ENCODE measurements around the gene AKR1C4. TPM values are rescaled to one million over a fixed set of nuclear protein-coding genes. Genes with fewer than 3 reads are reported as not detected.
A peak's percentile ranks its signal among the peaks of the same experiment; 100 is the strongest.
"Not testable (repeated sequence)": the region's sequence is repeated elsewhere in the genome, so short reads cannot be mapped to it uniquely, and the experiment has no call there.

Gene AKR1C4
- total RNA-seq, 4 donors from 2014 or later, result not detected

GRCh38 chr10:5219262-5219661, 22.6 kb downstream of the AKR1C4 start:
- no peaks in the 10 kb centered on the region for H3K36me3 ChIP-seq
- WGBS, 2 donors (ENCODE audit: low coverage in 1 of 2), result 56 to 82% methylated on average over 2 to 3 of the region's 3 CpGs
- H3K27me3 ChIP-seq, result no peaks in the 10 kb centered on the region
- TF ChIP-seq, protein P1, sequence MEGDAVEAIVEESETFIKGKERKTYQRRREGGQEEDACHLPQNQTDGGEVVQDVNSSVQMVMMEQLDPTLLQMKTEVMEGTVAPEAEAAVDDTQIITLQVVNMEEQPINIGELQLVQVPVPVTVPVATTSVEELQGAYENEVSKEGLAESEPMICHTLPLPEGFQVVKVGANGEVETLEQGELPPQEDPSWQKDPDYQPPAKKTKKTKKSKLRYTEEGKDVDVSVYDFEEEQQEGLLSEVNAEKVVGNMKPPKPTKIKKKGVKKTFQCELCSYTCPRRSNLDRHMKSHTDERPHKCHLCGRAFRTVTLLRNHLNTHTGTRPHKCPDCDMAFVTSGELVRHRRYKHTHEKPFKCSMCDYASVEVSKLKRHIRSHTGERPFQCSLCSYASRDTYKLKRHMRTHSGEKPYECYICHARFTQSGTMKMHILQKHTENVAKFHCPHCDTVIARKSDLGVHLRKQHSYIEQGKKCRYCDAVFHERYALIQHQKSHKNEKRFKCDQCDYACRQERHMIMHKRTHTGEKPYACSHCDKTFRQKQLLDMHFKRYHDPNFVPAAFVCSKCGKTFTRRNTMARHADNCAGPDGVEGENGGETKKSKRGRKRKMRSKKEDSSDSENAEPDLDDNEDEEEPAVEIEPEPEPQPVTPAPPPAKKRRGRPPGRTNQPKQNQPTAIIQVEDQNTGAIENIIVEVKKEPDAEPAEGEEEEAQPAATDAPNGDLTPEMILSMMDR (IDR thresholded peaks at IDR 0.05), result no peak
- TF ChIP-seq EP300 (IDR thresholded peaks at IDR 0.05) (no peak), POLR2A (IDR thresholded peaks at IDR 0.05) (no peak), POLR2AphosphoS5 (IDR thresholded peaks at IDR 0.05) (no peak)
- ATAC-seq, result no peak
- no peak overlapping the region for H3K27ac ChIP-seq
- H3K4me1 ChIP-seq, result no peaks in the 10 kb centered on the region
- H3K4me3 ChIP-seq, result no peak overlapping the region
- H3K9me3 ChIP-seq, result peaks cover 0 to 19% (median 0%) of the 10 kb centered on the region in 3 donors

- not testable (repeated sequence) for ATAC-seq, H3K4me3 ChIP-seq, H3K27me3 ChIP-seq, H3K4me1 ChIP-seq, H3K36me3 ChIP-seq, H3K27ac ChIP-seq
- peaks cover 0 to 24% (median 0%) of the 10 kb centered on the region in 3 donors for H3K9me3 ChIP-seq
- WGBS, 2 donors (ENCODE audit: low coverage in 1 of 2), result no CpG with 5 or more reads among the region's 7 CpGs
Observed at GRCh38 chr10:5222942-5223341, 26.3 kb downstream of the AKR1C4 start.

DNA sequence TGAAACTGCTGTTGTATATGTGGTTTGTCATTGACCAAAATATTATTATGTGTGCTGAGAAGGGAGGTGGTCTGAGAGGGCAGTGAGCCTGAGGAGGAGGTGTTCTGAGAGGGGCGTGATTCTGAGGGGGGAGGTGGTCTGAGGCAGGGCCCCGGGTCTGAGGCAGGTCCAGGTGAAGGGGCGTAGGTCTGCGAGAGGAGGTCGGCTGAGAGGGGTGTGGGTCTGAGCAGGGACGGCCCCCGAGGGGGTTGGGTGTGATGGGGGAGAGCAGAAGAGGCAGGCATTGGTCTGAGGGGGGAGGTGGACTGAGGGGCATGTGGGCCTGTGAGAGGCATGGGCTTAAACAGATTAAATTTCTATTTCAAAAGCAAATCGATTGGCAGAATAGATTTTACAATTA, 32.4 kb downstream of the AKR1C4 start:
- no peaks in the 10 kb centered on the region for H3K36me3 ChIP-seq
- ATAC-seq, result no peak
- no peak overlapping the region for H3K4me3 ChIP-seq
- no peak overlapping the region for H3K27ac ChIP-seq
- 10 to 74% methylated on average over 1 to 7 of the region's 8 CpGs for WGBS, 2 donors (ENCODE audit: low coverage in 1 of 2)
- no peak for TF ChIP-seq POLR2A (IDR thresholded peaks at IDR 0.05)
- no peak for TF ChIP-seq EP300 (IDR thresholded peaks at IDR 0.05)
- TF ChIP-seq, protein P1 (IDR thresholded peaks at IDR 0.05), result no peak
- no peak for TF ChIP-seq POLR2AphosphoS5 (IDR thresholded peaks at IDR 0.05)
- peaks cover 0 to 7% (median 0%) of the 10 kb centered on the region in 3 donors for H3K9me3 ChIP-seq
- no peaks in the 10 kb centered on the region for H3K4me1 ChIP-seq
- no peaks in the 10 kb centered on the region for H3K27me3 ChIP-seq

- no peak overlapping the region for H3K4me3 ChIP-seq
- H3K9me3 ChIP-seq, result peaks cover 0 to 9% (median 0%) of the 10 kb centered on the region in 3 donors
- TF ChIP-seq POLR2AphosphoS5 (IDR thresholded peaks at IDR 0.05) (no peak), EP300 (IDR thresholded peaks at IDR 0.05) (no peak), POLR2A (IDR thresholded peaks at IDR 0.05) (no peak)
- TF ChIP-seq, protein P1 (IDR thresholded peaks at IDR 0.05), result no peak
- WGBS, 2 donors (ENCODE audit: low coverage in 1 of 2), result 41 to 78% methylated on average over 2 of the region's 2 CpGs
- H3K36me3 ChIP-seq, result no peaks in the 10 kb centered on the region
- ATAC-seq, result no peak
- H3K27me3 ChIP-seq, result no peaks in the 10 kb centered on the region
- no peak overlapping the region for H3K27ac ChIP-seq
- no peaks in the 10 kb centered on the region for H3K4me1 ChIP-seq
Observed at GRCh38 chr10:5233324-5233723, 36.7 kb downstream of the AKR1C4 start.

GRCh38 chr10:5234106-5234860, 37.6 kb downstream of the AKR1C4 start:
- TF ChIP-seq POLR2AphosphoS5 (IDR thresholded peaks at IDR 0.05) (no peak), EP300 (IDR thresholded peaks at IDR 0.05) (no peak), POLR2A (IDR thresholded peaks at IDR 0.05) (no peak)
- TF ChIP-seq, protein P1 (IDR thresholded peaks at IDR 0.05), result no peak
- no peaks in the 10 kb centered on the region for H3K4me1 ChIP-seq
- H3K27me3 ChIP-seq, result no peaks in the 10 kb centered on the region
- H3K36me3 ChIP-seq, result no peaks in the 10 kb centered on the region
- peaks cover 0 to 9% (median 0%) of the 10 kb centered on the region in 3 donors for H3K9me3 ChIP-seq
- no peak overlapping the region for H3K4me3 ChIP-seq
- no peak overlapping the region for H3K27ac ChIP-seq
- 21 to 41% methylated on average over 2 to 5 of the region's 6 CpGs for WGBS, 2 donors (ENCODE audit: low coverage in 1 of 2)
- peak; percentile 71 for ATAC-seq

DNA sequence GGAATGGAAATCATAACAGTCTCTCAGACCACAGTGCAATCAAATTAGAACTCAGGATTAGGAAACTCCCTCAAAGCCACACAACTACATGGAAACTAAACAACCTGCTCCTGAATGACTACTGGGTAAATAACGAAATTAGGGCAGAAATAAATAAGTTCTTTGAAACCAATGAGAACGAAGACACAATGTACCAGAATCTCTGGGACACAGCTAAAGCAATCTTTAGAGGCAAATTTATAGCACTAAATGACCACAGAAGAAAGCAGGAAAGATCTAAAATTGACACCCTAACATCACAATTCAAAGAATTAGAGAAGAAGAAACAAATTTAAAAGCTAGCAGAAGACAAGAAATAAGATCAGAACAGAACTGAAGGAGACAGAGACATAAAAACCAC, 40.9 kb downstream of the AKR1C4 start:
- not testable (repeated sequence) for H3K27me3 ChIP-seq, H3K9me3 ChIP-seq, H3K36me3 ChIP-seq, H3K4me1 ChIP-seq, H3K27ac ChIP-seq, H3K4me3 ChIP-seq, ATAC-seq
- 33 to 55% methylated on average over 2 of the region's 2 CpGs for WGBS, 2 donors (ENCODE audit: low coverage in 1 of 2)

All from gastroesophageal sphincter (tissue), 4 donors.